DMS79 treated with DMSO at 0.1 percent for 48 hours (cell line): Measurements from ENCODE around the gene SERP1.
"Not testable (repeated sequence)": the region's sequence is repeated elsewhere in the genome, so short reads cannot be mapped to it uniquely, and the experiment has no call there.

Experiments
- DNase-seq: peaks from one replicate; lab custom pipeline; 2025; lab: John Stamatoyannopoulos, UW

SERP1 gene

DNA sequence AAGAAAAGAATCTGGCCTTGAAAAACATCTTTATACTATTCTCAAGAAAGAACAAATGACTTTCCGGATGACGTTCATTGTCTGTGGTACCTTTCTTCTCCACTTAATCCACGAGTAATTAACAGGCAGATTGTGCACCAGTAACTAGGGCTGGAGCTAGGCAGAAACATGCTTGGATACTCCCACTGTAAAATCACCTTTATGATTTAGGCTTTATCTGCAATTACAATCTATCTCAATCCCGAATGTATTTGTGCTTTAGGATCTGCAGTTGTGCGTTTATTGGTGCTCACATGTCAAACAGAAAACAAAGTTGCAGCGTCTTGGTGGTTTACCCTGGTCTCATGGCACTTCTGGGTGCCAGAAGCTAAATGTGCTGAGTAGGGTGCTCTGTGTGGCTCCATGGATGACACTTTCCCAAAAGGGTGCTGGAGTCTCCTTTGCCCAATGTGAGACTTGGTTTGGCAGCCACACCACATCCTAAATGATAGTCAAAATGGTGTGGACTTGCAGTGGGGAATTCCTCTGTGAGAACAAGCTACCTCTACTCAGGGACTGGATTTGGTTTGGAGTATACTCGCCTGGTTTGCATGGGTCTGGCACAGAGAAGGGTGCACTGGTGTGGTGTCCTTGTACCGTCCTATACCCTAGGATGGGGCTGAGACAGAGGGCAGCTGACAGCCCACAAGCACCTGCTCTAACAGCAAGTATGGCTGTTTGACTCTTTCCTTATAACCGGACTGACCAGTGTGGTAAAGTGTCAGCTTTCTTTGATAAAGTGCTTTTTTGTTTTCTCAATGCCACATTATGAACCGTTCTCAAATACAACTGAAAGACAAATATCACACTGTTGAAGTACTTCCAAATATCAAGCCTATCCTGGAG is 7.7 kb downstream of the SERP1 start:
- no peak for DNase-seq

- DNase-seq = peak; percentile 65
Measured at GRCh38 chr3:150535204-150535603, 11.1 kb downstream of the SERP1 start.

- DNase-seq = no peak
Measured at GRCh38 chr3:150531775-150532174, 14.5 kb downstream of the SERP1 start.

DNA sequence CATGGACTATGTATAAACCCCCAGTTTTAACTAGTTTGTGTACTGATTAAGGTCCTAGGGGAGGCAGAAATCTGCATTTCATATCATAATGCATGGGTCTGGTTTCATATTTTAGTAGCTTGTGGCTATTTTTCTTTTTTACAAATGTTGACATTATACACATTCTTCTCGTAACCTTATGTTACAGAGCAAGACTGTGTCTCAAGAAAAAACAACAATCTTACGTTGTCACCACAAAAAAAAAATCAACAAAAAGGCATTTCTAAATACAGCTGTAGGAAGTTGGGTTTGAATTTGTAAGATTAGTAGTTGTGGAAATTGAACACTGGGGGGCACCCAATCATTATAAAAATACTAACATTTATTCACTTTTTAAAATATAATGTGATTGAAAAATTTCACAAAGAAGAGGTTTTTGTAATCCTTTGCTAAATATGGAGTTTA is 17.9 kb downstream of the SERP1 start:
- peak; percentile 11 for DNase-seq

DNA sequence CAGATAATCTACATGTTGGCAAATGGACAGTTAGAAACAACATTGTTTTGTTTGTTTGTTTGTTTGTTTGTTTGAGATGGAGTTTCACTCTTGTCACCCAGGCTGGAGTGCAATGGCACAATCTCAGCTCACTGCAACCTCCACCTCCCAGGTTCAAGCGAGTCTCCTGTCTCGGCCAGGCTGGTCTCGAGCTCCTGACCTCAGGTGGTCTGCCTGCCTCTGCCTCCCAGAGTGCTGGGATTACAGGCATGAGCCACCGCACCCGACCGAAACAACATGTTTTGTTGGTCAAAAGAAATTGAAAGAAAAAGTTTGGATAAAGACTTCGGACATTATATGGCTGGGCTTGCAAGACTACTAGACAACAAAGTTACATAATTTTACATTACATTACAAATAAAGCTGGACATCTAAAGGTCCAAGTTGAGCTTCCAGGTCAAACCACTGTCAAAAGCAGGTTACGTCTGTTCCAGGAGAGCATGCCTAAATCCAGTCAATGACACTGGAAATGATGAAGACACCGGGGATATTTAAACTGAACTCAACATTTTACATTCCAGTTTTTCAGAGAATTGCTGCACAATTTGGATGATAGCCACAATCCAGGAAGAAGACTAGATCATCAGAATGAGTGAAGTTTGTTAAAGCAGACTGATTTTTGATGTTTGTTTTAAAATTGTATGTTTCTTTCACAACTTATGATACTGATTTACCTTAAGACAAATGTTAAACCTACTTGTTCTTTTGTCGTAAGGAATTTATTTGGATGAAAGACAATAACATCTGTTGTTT is 18.6 kb downstream of the SERP1 start:
- DNase-seq = no peak

- no peak for DNase-seq
Measured at GRCh38 chr3:150523538-150523937, 22.8 kb downstream of the SERP1 start.

- DNase-seq = no peak
Measured at GRCh38 chr3:150521463-150521862, 24.8 kb downstream of the SERP1 start.

DNA sequence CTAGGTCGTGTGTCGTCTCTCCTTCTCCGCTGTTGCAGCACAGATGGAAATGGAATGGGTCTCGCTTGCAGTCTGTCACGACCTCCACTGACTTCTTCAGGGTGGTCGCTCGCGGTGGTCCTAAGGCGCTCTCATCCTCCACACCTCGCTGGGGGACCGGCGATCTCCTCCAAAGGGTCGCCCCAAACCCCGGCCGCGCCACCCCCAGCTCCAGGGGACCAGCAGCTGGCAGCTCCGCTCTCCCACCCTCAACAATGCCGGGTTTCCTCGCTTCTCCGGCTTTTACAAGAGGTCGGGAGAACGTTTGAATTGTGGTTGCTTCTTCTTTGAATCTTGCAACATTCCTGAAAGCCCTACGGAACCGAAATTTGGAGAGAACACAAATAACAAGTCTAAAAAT is 25.9 kb downstream of the SERP1 start:
- DNase-seq = no peak

DNA sequence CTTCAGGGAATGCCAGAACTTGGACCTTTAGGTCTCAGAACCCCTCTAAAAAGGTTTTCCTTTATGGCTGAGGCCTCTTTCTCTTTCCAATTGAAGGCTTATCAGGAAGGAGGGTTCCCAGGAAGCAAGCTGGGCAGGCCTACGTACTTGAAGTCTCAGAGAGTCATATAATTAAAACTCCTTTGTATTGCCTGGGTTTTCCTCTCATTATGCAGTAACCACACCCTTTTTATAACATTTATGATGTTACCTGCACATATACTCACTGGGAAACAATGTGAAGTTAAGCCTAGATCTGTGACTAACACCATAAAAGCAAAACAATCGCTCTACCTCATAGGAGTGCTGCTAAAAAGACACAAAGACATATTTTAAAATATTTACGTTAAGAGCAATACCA is 27.3 kb downstream of the SERP1 start:
- no peak for DNase-seq

- DNase-seq = no peak
Measured at GRCh38 chr3:150515210-150515609, 31.1 kb downstream of the SERP1 start.

- no peak for DNase-seq
Measured at GRCh38 chr3:150511122-150511821, 35.0 kb downstream of the SERP1 start.

- DNase-seq = no peak
Measured at GRCh38 chr3:150509780-150510179, 36.5 kb downstream of the SERP1 start.

GRCh38 chr3:150508401-150508800 is 37.9 kb downstream of the SERP1 start:
- no peak for DNase-seq

- no peak for DNase-seq
Measured at GRCh38 chr3:150504483-150504882, 41.8 kb downstream of the SERP1 start.

DNA sequence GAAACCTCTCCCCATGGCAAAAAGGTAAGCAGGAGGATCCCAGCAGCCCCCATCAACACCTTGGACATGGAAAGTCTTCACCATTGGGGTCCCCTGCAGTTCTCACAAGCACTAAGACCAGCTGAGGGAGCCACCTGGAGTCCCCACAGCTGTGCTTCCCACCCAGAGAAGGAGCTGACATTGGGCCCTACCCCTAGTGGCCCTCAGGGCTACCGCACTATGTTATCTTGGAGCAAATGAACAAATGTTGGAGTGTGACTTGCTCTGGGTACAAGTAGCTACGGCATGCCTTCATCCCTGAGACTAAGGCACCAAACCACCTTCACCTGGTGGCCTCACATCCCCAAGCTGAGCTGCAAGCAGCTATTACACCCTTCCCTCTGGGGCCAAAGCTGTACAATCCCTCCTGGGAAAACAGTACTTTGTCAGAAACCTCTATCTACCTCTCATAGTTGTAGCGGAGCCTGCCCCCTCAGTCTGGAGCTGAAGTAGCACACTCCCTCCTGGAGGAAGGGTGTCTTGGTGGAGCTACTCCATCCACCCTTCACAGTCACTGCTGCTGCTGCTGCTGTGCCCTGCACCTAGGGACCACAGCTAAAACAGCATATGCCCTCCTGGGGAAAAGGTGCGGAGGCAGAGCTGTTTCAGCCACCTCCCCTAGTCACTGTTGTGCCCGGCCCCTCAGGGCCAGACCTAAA is 42.7 kb downstream of the SERP1 start:
- no peak for DNase-seq

- not testable (repeated sequence) for DNase-seq
Measured at GRCh38 chr3:150500960-150501359, 45.3 kb downstream of the SERP1 start.

DNA sequence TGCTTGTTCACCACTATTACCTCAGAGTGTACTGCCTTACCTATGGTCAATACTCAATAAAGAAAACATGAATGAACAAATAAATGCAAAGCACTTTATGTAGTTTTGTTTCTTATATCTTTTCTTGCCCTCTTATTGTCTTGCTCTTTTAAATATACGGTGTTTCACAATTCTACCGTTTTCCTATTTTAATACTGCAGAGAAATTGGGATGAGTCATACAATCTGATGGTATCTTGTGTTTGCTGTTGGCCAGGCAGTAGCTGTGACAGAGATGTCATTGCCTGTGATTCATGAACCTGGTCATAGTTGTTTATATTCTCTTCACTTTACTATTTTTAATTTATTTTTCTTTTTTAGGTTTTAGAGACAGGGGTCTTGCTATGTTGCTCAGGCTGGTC is 48.3 kb downstream of the SERP1 start:
- DNase-seq = no peak

GRCh38 chr3:150495563-150496168 is 50.6 kb downstream of the SERP1 start:
- peak; percentile 27 for DNase-seq

DNA sequence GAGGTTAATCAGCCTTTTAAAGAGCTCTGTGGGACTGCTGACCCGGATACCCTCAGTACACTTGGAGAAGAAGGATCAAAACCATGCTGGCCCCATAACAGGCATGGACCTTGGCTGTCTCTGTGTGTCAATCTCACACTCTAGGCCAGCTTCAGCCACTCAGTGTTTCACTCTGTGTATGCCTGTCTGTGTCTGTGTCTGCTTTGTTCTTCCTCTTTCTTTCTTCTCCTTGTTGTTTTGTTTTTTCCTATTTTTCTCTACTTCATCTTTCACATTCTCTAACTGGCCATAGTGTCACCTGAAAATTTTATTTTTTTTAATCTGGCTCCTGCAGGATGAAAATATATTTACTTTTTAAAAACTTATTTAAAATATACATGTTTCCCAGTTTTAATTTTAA is 51.1 kb downstream of the SERP1 start:
- DNase-seq = no peak

DNA sequence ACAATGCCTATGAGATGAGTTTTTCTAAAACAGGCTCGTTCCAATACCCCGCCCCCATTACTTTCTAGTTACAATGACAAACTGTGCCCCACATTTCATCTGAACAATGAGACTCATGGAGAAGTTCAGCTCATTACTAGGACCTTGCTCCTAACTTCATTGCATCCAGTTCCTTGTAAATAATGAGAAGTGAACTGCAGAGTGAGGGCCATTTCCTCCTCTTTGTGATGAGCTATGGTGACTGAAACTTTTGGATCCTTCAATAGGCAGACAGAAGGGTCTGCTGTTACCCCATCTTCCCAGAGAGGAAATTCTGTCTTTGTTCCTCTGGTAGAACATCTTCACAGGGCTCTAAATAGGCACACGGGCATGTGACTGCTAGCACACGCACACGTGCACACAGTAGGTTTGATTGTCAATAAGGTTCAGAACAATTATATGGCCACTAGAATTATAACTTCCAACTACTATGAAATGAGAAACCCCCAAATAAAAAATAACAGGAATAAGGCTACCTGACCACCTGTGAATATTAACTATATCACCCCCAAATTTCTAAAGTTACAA is 51.8 kb downstream of the SERP1 start:
- DNase-seq = no peak
